BLaER1 (cell line): ENCODE data around the gene MITF.

Experiments
- H3K27ac ChIP-seq: shearing (Covaris generic); formaldehyde crosslinking; 2 replicates; pipeline ENCODE4 v1.8.1; 2022
- H3K27me3 ChIP-seq: shearing (Covaris generic); formaldehyde crosslinking; 2 replicates; pipeline ENCODE4 v1.8.1; 2022
- H3K36me3 ChIP-seq: shearing (Covaris generic); formaldehyde crosslinking; 2 replicates; pipeline ENCODE4 v1.8.1; 2022
- H3K4me1 ChIP-seq: shearing (Covaris generic); formaldehyde crosslinking; 2 replicates; pipeline ENCODE4 v1.8.1; 2022
- H3K4me2 ChIP-seq: shearing (Covaris generic); formaldehyde crosslinking; 2 replicates; pipeline ENCODE4 v1.8.1; 2022
- H3K4me3 ChIP-seq: shearing (Covaris generic); formaldehyde crosslinking; 2 replicates; pipeline ENCODE4 v1.8.1; 2022
- H3K9ac ChIP-seq: shearing (Covaris generic); formaldehyde crosslinking; 2 replicates; pipeline ENCODE4 v1.8.1; 2022
- H3K9me3 ChIP-seq: shearing (Covaris generic); formaldehyde crosslinking; 2 replicates; pipeline ENCODE4 v1.8.1; 2022
- H4K20me1 ChIP-seq: shearing (Covaris generic); formaldehyde crosslinking; 2 replicates; pipeline ENCODE4 v1.8.1; 2022
- Cebpa-rat ChIP-seq: shearing (Covaris generic); IDR thresholded peaks from 2 replicates; pipeline ENCODE4 v1.8.1; 2022

Gene MITF

DNA sequence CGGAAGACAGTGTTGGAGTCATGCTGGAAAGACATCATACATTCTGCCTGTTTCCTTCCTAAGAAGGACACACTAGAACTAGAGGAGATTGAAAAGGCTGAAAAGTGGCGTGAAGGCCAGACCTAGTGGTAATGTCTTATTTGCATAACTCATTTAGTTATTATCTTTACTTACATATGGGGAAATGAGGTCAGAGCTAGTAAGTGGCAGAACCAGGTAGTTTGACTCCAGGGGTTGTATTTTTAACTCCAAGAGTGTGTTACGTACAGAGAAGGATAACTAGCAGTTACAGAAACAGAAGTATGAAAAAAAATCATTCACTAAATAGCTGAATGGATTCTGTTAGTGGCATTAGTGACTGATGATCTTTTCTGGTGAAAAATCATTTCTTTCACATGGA is 108.0 kb downstream of the MITF start:
- Histone ChIP-seq H3K4me1 (no peaks in the 10 kb centered on the region), H3K27ac (no peak overlapping the region), H3K9me3 (no peaks in the 10 kb centered on the region), H3K9ac (no peak overlapping the region), H3K4me3 (no peak overlapping the region), H3K36me3 (no peaks in the 10 kb centered on the region), H3K4me2 (no peak overlapping the region), H3K27me3 (no peaks in the 10 kb centered on the region), H4K20me1 (no peaks in the 10 kb centered on the region)
- TF ChIP-seq Cebpa-rat: no peak

DNA sequence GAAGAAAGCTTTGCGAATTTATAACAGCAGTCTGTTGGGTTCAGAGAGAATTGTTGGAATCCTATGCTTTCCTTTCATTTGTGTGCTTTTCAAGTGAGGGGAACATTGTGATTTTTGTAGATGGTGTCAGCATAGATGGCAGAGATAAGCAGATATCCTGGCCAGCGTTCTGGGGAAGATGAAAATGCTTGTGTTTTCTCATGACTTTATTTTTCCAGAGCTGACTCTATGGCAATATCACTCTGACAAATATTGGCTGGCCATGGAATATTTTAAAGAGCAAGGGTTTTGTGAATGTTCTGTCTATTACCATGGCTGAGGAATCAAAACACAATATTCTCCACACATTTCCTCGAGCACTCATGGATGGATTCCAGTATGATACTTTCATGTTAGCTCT is 108.8 kb downstream of the MITF start:
- no peak for TF ChIP-seq Cebpa-rat
- Histone ChIP-seq H3K9me3 (no peaks in the 10 kb centered on the region), H3K27me3 (no peaks in the 10 kb centered on the region), H3K36me3 (no peaks in the 10 kb centered on the region), H3K9ac (no peak overlapping the region), H3K4me3 (no peak overlapping the region), H3K4me2 (no peak overlapping the region), H4K20me1 (no peaks in the 10 kb centered on the region), H3K27ac (no peak overlapping the region), H3K4me1 (no peaks in the 10 kb centered on the region)

- H3K4me1 ChIP-seq: no peaks in the 10 kb centered on the region
- no peaks in the 10 kb centered on the region for H3K27me3 ChIP-seq
- no peaks in the 10 kb centered on the region for H4K20me1 ChIP-seq
- H3K27ac ChIP-seq: no peak overlapping the region
- no peak overlapping the region for H3K9ac ChIP-seq
- no peak overlapping the region for H3K4me3 ChIP-seq
- TF ChIP-seq Cebpa-rat: no peak
- H3K9me3 ChIP-seq: no peaks in the 10 kb centered on the region
- H3K36me3 ChIP-seq: no peaks in the 10 kb centered on the region
- no peak overlapping the region for H3K4me2 ChIP-seq
Measured at GRCh38 chr3:69850849-69851248, 111.6 kb downstream of the MITF start.

DNA sequence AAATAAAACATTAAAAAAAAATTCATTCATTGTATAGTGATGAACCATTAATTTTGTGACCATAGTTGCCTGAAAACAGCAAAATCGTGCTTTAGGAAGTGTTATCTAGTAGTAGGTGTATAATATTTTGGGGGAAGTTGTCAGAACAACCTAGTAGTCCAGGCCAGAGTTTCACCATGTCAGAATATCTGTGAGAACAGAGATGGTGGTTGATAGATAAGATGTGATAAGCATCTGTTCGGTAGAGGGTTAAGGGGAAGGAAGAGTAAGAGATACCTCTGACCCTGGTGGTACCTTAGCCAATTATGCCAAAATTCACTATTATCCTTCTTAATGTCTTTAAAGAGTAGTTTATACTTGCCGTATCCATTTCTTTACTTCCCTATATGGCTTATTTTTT is 113.8 kb downstream of the MITF start:
- Histone ChIP-seq H3K4me2 (no peak overlapping the region), H3K4me1 (no peaks in the 10 kb centered on the region), H3K27ac (no peak overlapping the region), H3K9ac (no peak overlapping the region), H4K20me1 (no peaks in the 10 kb centered on the region), H3K27me3 (no peaks in the 10 kb centered on the region), H3K9me3 (no peaks in the 10 kb centered on the region), H3K4me3 (no peak overlapping the region), H3K36me3 (no peaks in the 10 kb centered on the region)
- no peak for TF ChIP-seq Cebpa-rat

- Histone ChIP-seq H3K27ac (no peak overlapping the region), H3K4me3 (no peak overlapping the region), H3K27me3 (no peaks in the 10 kb centered on the region), H3K4me1 (no peaks in the 10 kb centered on the region), H3K9me3 (no peaks in the 10 kb centered on the region; the same call in 1 of the 2 replicates), H3K36me3 (no peaks in the 10 kb centered on the region), H3K4me2 (no peak overlapping the region), H3K9ac (no peak overlapping the region), H4K20me1 (no peaks in the 10 kb centered on the region)
- TF ChIP-seq Cebpa-rat: no peak
Measured at GRCh38 chr3:69855436-69856162, 116.3 kb downstream of the MITF start.

DNA sequence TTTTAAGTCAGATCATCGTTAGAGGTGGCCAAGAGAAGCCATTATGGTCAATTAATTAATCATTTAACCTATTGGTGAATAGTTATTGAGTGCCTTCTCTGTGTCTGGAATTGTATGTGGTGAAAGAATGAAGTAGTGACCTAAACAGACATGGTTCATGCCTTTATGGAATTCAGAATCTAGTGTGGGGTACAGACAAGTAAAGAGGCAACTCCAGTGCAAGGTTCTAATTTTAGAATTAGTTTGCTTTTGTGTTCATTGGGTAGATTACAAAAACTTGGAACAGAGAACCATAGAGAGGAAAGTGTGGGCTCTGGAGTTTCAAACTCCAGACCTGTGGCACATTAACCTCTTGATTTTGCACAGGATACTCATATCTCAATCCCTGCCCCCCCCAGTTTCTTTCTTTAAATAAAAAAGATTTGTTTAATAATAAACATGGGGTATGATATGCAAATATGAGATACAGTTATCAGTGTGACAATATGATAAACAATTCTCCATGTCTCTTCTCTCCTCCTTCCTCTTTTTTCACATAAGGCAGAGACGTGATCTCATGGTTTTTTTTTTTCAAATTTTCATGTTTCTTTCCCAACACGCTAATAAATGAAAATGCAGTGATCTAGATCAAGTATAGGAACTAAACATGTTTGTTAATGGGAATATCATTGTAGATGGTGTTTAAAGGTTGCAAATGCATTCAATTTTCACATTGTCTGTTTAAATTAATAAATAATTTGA is 117.9 kb downstream of the MITF start:
- H3K27ac ChIP-seq: no peak overlapping the region
- no peak overlapping the region for H3K4me2 ChIP-seq
- H3K9me3 ChIP-seq: no peaks in the 10 kb centered on the region; the same call in 1 of the 2 replicates
- no peaks in the 10 kb centered on the region for H3K4me1 ChIP-seq
- H4K20me1 ChIP-seq: no peaks in the 10 kb centered on the region
- no peaks in the 10 kb centered on the region for H3K36me3 ChIP-seq
- no peak overlapping the region for H3K4me3 ChIP-seq
- H3K9ac ChIP-seq: no peak overlapping the region
- no peaks in the 10 kb centered on the region for H3K27me3 ChIP-seq
- TF ChIP-seq Cebpa-rat: no peak

GRCh38 chr3:69861556-69861955 is 122.3 kb downstream of the MITF start:
- H3K4me1 ChIP-seq: no peaks in the 10 kb centered on the region
- H3K9me3 ChIP-seq: no peaks in the 10 kb centered on the region; the same call in 1 of the 2 replicates
- H3K27me3 ChIP-seq: no peaks in the 10 kb centered on the region
- no peaks in the 10 kb centered on the region for H4K20me1 ChIP-seq
- no peak overlapping the region for H3K9ac ChIP-seq
- no peak overlapping the region for H3K4me2 ChIP-seq
- no peak overlapping the region for H3K27ac ChIP-seq
- no peak overlapping the region for H3K4me3 ChIP-seq
- no peaks in the 10 kb centered on the region for H3K36me3 ChIP-seq
- TF ChIP-seq Cebpa-rat: no peak

GRCh38 chr3:69864141-69864540 is 124.9 kb downstream of the MITF start:
- H3K9ac ChIP-seq: no peak overlapping the region
- no peaks in the 10 kb centered on the region for H3K27me3 ChIP-seq
- no peaks in the 10 kb centered on the region for H4K20me1 ChIP-seq
- no peak for TF ChIP-seq Cebpa-rat
- H3K36me3 ChIP-seq: no peaks in the 10 kb centered on the region
- no peak overlapping the region for H3K4me3 ChIP-seq
- H3K27ac ChIP-seq: no peak overlapping the region
- H3K4me2 ChIP-seq: no peak overlapping the region
- H3K9me3 ChIP-seq: no peaks in the 10 kb centered on the region; the same call in 1 of the 2 replicates
- H3K4me1 ChIP-seq: no peaks in the 10 kb centered on the region

- H3K4me2 ChIP-seq: no peak overlapping the region
- H3K9me3 ChIP-seq: no peaks in the 10 kb centered on the region; the same call in 1 of the 2 replicates
- H3K4me1 ChIP-seq: no peaks in the 10 kb centered on the region
- no peak overlapping the region for H3K4me3 ChIP-seq
- no peak overlapping the region for H3K27ac ChIP-seq
- H3K27me3 ChIP-seq: no peaks in the 10 kb centered on the region
- H4K20me1 ChIP-seq: no peaks in the 10 kb centered on the region
- no peaks in the 10 kb centered on the region for H3K36me3 ChIP-seq
- no peak for TF ChIP-seq Cebpa-rat
- no peak overlapping the region for H3K9ac ChIP-seq
Measured at GRCh38 chr3:69864766-69865165, 125.5 kb downstream of the MITF start.

DNA sequence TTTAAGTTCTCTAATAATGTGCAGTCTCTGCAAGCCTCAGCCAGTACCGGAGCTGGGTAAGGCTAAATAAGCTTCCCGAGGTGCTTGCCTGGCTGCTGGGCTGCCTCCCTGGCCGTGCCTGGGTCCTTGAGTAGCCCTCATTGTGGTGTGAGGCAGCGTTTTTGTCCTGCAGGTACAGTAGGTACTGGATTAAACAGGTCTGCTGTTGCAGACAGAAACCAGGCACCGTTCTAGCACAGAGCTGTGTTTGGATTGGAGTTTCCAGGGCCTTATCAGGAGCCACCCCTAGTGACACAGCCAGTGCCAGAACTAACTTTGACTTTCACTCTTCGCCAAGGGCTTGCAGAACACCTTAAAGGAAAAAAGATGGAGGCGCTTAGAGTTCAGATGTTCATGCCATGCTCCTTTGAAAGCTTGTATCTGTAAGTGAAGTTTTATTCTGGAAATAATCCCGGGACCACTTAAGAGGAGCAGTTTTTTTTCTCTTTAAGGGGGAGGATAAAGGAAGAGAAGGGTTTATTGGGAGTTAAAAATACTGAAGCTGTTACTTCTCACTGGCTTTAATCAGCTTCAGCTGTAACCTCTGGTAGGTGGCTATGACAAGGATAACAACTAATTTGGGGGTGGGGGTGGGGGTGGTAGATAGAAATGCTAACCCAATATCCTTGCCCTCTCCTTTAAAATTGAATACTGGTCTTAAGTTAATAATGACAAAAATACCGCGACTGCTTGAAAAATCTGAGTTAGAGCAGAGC is 126.8 kb downstream of the MITF start:
- TF ChIP-seq Cebpa-rat: no peak

More for the DNA sequence above, 126.8 kb downstream of the MITF start:
- H3K36me3 ChIP-seq: no peaks in the 10 kb centered on the region
- no peaks in the 10 kb centered on the region for H3K9me3 ChIP-seq
- no peaks in the 10 kb centered on the region for H3K27me3 ChIP-seq
- no peak overlapping the region for H3K27ac ChIP-seq
- no peaks in the 10 kb centered on the region for H4K20me1 ChIP-seq
- H3K9ac ChIP-seq: no peak overlapping the region
- no peak overlapping the region for H3K4me2 ChIP-seq
- H3K4me1 ChIP-seq: no peaks in the 10 kb centered on the region
- H3K4me3 ChIP-seq: no peak overlapping the region
